DMS114 treated with DMSO at 0.1 percent for 48 hours (cell line): ENCODE data around the gene BMP10.

Experiments
- DNase-seq: peaks from one replicate; lab custom pipeline; 2025; ENCODE audit not compliant: unreplicated experiment; lab: John Stamatoyannopoulos, UW

The BMP10 gene

DNA sequence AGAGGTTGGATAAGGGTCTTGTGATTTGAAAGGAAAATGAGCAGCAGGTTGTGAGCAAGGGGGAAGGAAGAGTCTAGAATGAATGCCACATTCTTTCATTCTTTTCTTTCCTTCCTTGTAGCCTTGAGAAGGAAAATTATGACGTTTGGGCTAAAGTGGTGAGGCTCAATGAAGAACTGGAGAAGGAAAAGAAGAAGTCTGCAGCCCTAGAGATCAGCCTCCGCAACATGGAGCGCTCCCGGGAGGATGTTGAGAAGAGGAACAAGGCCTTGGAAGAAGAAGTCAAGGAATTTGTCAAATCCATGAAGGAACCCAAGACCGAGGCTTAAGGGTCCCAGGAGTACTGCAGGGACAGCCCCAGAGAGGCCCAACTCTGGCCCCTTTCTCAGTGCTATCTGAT is 45.3 kb downstream of the BMP10 start:
- DNase-seq = no peak

DNA sequence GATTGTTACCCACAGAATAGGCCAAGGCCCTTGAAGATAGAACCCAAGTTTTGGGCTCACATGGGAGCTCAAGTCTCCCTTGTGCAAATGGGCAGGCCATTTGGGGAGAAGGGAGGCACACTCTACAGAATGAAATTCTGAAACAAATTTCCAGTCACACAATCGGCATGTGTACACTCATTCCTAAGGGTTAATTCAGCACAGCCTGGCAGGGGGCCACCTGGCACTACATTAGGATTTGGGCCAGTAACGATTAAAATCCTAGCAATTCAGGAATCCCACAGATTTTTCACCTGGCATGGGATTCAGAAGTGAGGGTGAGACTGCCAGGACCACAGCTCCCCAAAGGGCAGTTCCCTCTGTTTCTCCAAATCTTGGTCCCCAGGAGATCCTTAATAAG is 46.4 kb downstream of the BMP10 start:
- no peak for DNase-seq

DNA sequence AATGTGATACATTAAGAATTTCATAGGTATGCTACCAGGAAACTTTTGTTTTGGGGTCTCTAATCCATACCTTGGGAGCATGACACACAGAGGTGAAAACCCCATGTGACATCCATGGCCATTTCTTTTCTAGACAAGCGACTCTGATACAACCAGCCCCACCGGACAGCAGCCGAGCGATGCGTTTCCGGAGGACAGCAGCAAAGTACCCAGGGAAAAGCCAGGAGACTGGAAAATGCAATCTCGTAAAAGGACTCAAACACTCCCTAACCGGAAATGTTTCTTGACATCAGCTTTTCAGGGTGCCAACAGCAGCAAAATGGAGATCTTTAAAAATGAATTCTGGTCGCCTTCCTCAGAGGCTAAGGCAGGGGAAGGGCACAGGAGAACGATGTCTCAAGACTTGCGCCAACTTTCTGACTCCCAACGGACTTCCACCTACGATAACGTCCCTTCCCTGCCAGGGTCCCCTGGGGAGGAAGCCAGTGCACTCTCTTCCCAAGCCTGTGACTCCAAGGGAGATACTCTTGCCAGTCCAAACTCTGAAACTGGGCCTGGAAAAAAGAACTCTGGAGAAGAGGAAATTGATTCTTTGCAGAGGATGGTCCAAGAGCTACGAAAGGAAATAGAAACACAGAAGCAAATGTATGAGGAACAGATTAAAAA is 48.9 kb downstream of the BMP10 start:
- no peak for DNase-seq

GRCh38 chr2:68819556-68819955 is 51.6 kb downstream of the BMP10 start:
- DNase-seq = no peak

- DNase-seq = no peak
These were observed 53.9 kb downstream of the BMP10 start for GRCh38 chr2:68817306-68817705.
